Measurements from ENCODE around the gene TUBA1A.
"Not testable (repeated sequence)": the region's sequence is repeated elsewhere in the genome, so short reads cannot be mapped to it uniquely, and the experiment has no call there.

DNA sequence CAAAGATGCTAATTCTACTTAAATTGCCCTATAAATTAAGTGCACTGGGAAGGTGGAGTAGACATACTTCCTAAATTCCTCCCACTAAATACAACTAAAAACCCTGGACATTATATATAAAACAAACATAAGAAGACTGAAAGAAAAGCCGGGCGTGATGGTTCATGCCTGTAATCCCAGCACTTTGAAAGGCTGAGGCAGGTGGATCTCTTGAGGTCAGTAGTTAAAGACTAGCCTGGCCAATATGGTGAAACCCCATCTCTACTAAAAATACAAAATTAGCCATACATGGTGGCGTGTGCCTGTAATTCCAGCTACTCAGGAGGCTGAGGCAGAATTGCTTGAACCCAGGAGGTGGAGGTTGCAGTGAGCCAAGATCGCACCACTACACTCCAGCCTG, 27.0 kb downstream of the TUBA1A start:
- TF ChIP-seq, protein P1, sequence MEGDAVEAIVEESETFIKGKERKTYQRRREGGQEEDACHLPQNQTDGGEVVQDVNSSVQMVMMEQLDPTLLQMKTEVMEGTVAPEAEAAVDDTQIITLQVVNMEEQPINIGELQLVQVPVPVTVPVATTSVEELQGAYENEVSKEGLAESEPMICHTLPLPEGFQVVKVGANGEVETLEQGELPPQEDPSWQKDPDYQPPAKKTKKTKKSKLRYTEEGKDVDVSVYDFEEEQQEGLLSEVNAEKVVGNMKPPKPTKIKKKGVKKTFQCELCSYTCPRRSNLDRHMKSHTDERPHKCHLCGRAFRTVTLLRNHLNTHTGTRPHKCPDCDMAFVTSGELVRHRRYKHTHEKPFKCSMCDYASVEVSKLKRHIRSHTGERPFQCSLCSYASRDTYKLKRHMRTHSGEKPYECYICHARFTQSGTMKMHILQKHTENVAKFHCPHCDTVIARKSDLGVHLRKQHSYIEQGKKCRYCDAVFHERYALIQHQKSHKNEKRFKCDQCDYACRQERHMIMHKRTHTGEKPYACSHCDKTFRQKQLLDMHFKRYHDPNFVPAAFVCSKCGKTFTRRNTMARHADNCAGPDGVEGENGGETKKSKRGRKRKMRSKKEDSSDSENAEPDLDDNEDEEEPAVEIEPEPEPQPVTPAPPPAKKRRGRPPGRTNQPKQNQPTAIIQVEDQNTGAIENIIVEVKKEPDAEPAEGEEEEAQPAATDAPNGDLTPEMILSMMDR (conservative IDR thresholded peaks at IDR 0.05; ENCODE audit: low read depth in 2 of 2) = not testable (repeated sequence)
- TF ChIP-seq, protein P2, sequence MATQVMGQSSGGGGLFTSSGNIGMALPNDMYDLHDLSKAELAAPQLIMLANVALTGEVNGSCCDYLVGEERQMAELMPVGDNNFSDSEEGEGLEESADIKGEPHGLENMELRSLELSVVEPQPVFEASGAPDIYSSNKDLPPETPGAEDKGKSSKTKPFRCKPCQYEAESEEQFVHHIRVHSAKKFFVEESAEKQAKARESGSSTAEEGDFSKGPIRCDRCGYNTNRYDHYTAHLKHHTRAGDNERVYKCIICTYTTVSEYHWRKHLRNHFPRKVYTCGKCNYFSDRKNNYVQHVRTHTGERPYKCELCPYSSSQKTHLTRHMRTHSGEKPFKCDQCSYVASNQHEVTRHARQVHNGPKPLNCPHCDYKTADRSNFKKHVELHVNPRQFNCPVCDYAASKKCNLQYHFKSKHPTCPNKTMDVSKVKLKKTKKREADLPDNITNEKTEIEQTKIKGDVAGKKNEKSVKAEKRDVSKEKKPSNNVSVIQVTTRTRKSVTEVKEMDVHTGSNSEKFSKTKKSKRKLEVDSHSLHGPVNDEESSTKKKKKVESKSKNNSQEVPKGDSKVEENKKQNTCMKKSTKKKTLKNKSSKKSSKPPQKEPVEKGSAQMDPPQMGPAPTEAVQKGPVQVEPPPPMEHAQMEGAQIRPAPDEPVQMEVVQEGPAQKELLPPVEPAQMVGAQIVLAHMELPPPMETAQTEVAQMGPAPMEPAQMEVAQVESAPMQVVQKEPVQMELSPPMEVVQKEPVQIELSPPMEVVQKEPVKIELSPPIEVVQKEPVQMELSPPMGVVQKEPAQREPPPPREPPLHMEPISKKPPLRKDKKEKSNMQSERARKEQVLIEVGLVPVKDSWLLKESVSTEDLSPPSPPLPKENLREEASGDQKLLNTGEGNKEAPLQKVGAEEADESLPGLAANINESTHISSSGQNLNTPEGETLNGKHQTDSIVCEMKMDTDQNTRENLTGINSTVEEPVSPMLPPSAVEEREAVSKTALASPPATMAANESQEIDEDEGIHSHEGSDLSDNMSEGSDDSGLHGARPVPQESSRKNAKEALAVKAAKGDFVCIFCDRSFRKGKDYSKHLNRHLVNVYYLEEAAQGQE (IDR thresholded peaks at IDR 0.05; ENCODE audit: unreplicated experiment) = not testable (repeated sequence)
- not testable (repeated sequence) for TF ChIP-seq POLR2AphosphoS5 (IDR thresholded peaks at IDR 0.05; ENCODE audit: low read depth); NANOG (IDR thresholded peaks at IDR 0.05; ENCODE audit: borderline replicate concordance); EZH2phosphoT487 (IDR thresholded peaks at IDR 0.05; ENCODE audit: unreplicated experiment); STAT1 (IDR thresholded peaks at IDR 0.05; ENCODE audit: unreplicated experiment); ZNF114 (CRISPR knock-in tag; IDR thresholded peaks at IDR 0.05)
- TF ChIP-seq, protein P3, sequence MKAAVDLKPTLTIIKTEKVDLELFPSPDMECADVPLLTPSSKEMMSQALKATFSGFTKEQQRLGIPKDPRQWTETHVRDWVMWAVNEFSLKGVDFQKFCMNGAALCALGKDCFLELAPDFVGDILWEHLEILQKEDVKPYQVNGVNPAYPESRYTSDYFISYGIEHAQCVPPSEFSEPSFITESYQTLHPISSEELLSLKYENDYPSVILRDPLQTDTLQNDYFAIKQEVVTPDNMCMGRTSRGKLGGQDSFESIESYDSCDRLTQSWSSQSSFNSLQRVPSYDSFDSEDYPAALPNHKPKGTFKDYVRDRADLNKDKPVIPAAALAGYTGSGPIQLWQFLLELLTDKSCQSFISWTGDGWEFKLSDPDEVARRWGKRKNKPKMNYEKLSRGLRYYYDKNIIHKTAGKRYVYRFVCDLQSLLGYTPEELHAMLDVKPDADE (IDR thresholded peaks at IDR 0.05) = not testable (repeated sequence)
- TF ChIP-seq, protein P4, sequence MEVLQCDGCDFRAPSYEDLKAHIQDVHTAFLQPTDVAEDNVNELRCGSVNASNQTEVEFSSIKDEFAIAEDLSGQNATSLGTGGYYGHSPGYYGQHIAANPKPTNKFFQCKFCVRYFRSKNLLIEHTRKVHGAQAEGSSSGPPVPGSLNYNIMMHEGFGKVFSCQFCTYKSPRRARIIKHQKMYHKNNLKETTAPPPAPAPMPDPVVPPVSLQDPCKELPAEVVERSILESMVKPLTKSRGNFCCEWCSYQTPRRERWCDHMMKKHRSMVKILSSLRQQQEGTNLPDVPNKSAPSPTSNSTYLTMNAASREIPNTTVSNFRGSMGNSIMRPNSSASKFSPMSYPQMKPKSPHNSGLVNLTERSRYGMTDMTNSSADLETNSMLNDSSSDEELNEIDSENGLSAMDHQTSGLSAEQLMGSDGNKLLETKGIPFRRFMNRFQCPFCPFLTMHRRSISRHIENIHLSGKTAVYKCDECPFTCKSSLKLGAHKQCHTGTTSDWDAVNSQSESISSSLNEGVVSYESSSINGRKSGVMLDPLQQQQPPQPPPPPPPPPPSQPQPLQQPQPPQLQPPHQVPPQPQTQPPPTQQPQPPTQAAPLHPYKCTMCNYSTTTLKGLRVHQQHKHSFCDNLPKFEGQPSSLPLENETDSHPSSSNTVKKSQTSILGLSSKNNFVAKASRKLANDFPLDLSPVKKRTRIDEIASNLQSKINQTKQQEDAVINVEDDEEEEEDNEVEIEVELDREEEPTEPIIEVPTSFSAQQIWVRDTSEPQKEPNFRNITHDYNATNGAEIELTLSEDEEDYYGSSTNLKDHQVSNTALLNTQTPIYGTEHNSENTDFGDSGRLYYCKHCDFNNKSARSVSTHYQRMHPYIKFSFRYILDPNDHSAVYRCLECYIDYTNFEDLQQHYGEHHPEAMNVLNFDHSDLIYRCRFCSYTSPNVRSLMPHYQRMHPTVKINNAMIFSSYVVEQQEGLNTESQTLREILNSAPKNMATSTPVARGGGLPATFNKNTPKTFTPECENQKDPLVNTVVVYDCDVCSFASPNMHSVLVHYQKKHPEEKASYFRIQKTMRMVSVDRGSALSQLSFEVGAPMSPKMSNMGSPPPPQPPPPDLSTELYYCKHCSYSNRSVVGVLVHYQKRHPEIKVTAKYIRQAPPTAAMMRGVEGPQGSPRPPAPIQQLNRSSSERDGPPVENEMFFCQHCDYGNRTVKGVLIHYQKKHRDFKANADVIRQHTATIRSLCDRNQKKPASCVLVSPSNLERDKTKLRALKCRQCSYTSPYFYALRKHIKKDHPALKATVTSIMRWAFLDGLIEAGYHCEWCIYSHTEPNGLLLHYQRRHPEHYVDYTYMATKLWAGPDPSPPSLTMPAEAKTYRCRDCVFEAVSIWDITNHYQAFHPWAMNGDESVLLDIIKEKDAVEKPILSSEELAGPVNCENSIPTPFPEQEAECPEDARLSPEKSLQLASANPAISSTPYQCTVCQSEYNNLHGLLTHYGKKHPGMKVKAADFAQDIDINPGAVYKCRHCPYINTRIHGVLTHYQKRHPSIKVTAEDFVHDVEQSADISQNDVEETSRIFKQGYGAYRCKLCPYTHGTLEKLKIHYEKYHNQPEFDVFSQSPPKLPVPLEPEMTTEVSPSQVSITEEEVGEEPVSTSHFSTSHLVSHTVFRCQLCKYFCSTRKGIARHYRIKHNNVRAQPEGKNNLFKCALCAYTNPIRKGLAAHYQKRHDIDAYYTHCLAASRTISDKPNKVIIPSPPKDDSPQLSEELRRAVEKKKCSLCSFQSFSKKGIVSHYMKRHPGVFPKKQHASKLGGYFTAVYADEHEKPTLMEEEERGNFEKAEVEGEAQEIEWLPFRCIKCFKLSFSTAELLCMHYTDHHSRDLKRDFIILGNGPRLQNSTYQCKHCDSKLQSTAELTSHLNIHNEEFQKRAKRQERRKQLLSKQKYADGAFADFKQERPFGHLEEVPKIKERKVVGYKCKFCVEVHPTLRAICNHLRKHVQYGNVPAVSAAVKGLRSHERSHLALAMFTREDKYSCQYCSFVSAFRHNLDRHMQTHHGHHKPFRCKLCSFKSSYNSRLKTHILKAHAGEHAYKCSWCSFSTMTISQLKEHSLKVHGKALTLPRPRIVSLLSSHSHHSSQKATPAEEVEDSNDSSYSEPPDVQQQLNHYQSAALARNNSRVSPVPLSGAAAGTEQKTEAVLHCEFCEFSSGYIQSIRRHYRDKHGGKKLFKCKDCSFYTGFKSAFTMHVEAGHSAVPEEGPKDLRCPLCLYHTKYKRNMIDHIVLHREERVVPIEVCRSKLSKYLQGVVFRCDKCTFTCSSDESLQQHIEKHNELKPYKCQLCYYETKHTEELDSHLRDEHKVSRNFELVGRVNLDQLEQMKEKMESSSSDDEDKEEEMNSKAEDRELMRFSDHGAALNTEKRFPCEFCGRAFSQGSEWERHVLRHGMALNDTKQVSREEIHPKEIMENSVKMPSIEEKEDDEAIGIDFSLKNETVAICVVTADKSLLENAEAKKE (CRISPR knock-in tag; IDR thresholded peaks at IDR 0.05) = not testable (repeated sequence)

Data from GM23338 (cell line).